Urothelium cell line (cell line): ENCODE data around the gene PLK4.

Experiments used
- DNase-seq: peaks from one replicate; pipeline ENCODE4 v3.0.0; 2011; ENCODE audit warnings: low spot score, mixed read lengths
- FAIRE-seq: peaks from 2 replicates; lab custom pipeline; 2011; peaks lifted over from hg19 to GRCh38; lab: Jason Lieb, UNC

PLK4 gene

DNA sequence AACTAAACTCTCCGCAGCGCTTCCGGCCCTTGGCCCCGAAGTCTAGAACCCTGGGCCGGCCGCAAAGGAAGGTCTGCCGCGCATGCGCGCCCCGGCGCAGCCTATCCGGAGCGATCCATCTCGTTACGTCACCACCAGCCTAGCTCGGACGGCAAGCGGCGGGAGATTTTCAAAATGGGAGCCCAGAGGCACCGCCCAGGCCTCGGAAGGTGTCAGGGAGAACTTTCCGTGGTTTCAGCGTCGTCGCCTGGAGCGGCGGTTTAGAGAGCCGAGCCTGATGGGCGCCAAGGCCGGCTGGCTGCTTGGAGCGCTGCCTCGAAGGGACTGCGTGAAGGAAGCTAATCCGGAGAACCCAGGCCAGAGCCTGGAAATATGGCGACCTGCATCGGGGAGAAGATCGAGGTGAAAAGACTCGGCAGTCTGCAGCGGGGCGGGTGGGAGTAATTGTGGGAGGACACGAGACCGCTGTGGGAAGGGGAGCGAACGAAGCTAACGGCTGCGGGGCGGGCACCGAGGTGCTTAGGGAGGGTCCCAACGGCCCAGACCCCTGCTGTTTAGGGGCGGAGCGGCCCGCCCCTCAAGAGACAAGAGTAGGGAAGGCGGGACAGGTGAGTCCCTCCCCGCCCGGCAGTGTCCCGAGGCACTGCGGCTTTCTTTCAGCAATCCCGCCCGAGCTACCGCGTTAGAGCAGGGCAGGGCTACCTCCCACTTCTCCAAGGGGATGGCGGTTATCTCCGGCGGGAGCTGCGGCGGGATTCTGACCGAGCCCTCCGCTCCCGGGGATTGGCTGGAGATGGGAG lies at the start of gene PLK4:
TSS of gene PLK4 (plus strand) at position 131 of the 800 bp plus-strand sequence. CDS start at position 373, 242 bp downstream.
- no peak for FAIRE-seq
- peak; percentile 94 for DNase-seq

DNA sequence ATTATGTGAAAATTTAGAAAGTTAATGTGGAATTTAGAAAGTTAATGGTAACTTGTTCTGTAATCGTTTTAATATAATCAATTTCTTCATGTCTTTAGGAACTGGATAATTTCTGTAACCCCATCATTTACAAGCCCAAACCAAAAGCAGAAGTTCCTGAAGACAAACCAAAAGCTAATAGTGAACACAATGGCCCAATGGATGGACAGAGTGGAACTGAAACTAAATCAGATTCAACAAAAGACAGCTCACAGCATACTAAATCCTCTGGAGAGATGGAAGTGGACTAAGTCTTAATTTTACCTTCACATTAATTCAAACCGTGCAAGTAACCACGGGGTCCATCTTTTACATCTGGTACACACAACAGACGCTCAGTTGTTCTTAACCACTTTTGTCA lies 48.1 kb upstream of the PLK4 start:
- no peak for FAIRE-seq
- no peak for DNase-seq

DNA sequence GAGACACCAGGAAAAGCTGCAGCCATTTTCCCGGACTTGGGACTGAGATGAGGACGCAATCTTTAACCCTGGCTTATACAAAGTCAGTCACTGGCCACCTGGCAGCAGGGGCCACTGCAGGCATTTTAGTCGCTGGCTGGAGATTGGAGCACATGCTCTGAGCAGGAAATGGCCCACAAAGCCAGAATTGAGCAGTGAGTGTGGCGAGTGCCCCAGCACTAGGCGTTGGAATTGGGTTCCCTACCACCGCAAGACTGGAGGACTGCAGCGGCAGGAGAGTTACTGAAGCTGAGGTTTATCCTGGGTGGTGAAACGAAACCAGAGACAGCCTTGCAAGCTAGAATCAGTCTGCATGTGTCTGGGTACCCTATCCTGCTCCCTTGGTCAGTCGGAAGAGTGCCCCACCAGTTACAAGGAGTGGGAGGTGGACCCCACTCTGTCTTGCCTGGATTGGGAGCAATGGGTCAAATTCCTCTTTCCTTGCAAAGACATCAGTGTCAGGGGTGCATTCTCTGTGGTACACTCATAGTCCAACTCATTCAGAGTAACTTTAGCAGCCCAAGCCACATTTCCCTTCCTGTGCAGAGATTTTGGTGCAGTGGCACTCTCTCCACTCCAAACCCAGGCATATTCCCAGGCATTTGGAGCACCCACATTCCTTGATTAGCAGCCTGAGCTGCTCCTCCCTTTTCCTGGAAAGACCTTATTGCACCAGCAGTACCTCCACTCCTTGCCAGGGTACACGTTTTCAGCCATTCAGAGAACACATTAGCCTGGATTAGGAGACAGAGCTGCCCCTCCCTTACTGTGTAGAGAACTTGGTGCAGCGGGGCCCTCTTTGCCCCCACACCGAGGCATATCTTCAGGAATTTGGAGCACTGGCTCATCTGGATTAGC lies 36.7 kb upstream of the PLK4 start:
- FAIRE-seq (no peak), DNase-seq (no peak)

DNA sequence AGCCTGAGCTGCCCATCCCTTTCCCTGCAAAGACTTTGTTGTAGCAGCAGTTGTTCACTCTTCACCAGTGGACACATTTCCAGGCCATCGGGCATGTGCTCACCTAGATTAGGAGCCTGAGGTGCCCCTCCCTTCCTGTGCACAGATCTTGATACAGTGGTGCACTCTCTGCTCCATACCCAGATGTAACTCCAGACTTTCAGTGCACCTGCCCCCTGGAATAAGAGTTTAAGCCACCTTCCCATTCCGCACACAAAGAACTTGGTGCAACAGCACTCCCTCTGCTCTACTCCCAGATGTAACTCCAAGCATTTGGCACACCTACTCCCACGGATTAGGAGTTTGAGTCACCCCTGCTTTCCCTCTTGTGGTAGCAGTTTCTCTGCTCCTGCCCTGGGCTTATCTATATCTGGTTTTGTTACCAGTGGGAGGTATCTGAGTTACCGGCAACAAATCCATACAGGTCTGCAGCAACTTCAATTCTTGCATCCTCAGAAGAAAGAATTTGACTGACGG lies 36.0 kb upstream of the PLK4 start:
- FAIRE-seq (no peak), DNase-seq (no peak)

DNA sequence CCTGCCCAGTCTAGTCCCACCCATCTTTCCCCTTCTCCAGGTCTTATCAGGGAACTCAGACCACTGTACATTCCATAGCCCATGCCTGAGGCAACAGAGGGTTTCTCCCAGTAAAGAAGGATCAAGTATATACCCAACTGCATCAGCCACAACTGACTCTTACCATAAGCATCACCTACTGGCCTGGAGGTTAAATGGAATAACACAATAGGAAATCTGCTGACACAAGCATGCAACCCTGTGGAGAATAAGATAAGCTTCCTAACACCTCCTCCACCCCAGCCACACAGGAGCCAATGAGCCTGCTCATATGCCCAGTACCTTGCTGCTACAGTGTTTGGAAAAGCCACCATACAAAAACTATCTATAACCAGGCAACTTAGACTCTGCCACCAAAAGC lies 34.6 kb upstream of the PLK4 start:
- DNase-seq (no peak), FAIRE-seq (no peak)

DNA sequence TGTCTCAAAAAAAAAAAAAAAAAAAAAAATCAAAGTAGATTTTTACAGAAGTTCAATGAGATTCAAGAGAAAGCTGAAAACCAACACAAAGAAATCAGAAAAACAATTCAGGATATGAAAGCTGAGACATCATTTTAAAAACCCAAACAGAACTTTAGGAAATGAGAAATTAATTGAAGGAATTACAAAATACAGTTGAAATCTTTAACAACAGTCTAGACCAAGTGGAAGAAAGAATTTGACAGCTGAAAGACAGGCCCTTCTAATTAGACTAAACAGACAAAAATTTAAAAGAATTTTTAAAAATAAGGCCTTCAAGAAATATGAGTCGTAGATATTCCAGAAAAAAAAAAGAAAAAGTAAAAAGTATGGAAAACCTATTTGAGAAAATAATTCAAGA lies 33.9 kb upstream of the PLK4 start:
- DNase-seq: no peak
- no peak for FAIRE-seq

DNA sequence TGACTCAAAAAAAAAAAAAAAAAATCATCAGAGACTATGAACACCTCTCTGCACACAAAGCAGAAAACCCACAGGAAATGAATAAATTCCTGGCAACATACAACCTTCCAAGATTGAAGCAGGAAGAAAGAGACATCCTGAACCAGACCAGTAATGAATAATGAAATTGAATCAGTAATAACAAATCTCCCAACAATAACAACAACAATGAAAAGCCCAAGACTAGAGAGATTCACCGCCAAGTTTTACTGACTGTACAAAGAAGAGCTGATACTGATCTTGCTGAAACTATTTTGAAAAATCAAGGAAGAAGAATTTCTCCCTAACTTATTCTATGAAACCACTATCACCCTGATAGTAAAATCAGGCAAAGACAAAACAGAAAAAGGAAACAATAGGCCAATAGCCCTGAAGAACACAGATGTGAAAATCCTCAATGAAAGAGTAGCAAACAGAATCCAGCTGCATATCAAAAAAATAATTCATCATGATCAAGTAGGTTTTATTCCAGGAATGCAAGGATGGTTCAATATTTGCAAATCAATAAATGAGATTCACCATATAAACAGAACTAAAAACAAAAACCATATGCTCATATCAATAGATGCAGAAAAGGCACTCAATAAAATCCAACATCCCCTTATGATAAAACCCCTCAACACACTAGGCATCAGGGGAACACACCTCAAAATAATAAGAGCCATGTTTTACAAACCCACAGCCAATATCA lies 31.0 kb upstream of the PLK4 start:
- FAIRE-seq (no peak), DNase-seq (no peak)

DNA sequence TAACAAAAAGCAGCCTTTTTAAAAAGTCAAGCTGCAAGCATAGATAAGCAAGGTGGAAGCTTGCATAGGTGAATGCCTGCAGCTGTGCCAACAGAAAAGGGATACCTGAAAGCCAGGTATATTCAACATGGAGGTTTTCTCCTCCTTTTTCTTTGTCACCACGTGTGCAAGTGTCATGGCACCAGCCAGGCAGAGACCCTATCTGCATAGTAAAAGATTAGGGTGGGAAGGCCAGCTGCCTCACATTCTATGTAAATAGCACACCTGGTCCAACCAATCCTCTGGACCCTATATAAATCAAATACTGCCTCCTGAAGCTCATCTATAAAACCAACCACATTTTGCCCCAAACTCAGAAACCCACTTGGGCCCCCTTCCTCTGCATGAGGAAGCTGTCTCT lies 28.0 kb upstream of the PLK4 start:
- DNase-seq (no peak), FAIRE-seq (no peak)

DNA sequence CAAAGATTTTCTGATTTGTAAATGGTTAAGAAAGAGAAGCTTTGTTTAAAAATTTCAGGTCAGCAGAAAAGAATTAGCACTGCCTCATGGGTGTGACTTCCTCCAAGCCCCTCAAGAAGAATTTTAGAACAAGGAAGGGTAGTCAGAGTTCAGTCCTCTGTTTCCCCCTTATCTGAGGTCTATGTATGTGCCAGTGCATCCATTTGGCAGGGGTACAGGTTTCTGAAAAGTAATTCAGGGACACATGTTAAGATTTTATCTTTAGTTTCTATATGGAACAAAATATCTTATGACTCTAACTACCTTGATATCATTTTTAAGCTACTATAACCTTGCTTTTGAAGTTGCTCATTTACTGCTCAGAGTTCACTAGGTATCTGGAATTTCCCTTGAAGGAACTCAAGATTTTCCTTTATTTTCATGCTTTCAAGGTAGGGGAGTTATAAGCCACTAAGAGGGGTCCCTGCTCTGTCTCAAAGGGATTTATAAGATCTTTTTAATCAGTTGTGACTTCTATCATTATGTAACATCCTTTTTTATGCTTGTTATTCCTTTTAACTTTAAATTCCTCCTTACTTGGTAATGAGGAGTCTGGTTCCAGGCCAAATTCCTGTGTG lies 24.4 kb upstream of the PLK4 start:
- no peak for FAIRE-seq

DNA sequence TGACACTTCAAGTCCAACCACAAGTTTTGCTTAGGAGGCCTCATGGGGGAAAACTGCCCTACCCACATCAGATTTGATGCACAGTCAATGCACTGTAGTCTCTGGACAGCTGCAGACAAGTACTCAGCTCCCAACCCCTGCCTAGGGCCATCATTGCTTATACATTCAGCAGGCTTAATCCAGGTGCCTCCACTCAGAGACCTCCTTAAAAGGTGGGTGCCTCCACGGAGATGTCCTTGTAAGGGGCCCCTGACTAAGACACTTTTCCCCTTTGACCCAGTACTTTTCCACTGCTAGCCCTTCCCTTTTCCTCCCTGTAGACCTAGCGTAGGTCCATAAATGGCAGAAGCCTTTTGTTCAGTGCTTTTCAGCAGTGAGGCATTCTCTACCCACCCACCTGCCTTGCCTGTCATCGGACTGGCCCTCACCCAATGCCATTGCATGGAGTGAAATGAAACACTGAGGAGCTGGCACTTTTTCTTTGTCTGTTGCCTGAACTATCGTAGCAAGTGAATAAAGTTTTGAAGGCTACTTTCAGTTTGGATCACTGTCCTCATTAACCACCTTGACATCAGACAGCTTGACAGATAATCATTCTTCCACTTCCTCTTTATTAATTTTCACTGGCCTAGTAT lies 23.8 kb upstream of the PLK4 start:
- FAIRE-seq (no peak), DNase-seq (peak; percentile 37)

More for the DNA sequence above, 24.4 kb upstream of the PLK4 start:
- DNase-seq: no peak

DNA sequence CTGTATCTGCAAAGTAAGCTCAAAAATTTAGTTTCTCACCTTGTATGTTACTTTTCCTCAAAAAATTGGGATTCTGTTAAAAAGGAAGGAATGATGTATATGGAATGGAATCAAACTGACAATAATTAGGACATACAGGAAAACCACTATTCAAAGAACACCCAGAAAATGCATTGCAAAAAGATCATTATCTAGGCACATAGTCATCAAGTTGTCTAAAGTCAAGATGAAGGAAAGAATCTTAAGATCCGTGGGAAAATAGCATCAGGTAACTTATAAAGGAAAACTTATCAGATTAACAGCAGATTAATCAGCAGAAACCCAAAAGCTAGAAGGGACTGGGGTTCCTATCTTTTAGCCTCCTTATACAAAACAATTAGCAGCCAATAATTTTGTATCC lies 23.1 kb upstream of the PLK4 start:
- DNase-seq (no peak), FAIRE-seq (no peak)

DNA sequence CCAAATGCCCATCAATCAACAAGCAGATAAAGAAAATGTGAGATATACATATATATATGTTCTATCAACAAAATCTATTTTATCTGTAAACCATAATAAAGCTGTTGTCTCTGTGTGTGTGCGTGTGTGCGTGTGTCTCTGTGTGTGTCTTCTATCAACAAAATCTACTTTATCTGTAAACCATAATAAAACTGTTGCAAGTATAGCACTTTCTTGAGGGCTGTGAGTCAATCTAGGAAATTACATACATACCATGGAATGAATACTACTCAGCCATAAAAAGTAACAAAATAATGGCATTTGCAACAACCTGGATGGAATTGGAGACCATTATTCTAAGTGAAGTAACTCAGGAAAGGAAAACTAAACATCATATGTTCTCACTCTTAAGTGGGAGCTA lies 12.5 kb upstream of the PLK4 start:
- DNase-seq: no peak
- no peak for FAIRE-seq

DNA sequence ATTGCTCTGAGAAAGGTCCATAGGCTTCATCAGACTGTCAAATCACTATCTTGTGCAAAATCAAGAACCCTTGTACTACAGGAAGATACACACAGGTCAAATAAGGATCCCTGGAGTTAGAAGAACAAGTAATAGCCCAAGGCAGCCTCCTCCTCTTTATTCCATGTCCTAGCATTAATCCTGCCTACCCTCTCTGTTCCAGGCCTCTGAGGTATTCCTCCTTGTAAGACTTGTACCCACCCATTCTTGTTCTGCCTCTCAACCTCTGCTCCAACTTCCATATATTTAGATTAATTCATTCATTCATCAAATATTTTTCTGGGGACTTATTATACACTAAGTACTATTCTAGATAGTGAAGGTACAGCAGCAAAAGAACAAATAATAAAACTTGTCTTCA lies 10.4 kb upstream of the PLK4 start:
- FAIRE-seq (no peak), DNase-seq (no peak)

DNA sequence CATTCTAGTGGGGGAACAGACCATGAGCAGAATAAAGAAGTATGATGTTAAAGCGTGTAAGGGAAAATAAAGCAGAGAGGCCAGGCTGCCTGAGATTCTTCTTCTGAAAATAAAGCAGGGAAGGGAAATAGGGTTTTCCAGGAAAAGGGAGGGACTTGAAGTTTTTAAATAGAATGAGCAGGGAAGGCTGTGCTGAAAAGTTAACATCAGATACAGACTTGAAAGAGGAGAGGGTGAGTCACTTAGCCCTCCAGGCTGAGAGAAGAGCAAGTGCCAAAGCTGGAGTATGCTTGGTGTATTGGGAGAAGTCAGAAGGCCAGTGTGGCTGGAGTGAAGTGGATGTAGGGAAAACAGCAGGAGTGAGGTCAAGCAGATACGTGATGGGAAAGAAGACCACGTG lies 10.0 kb upstream of the PLK4 start:
- FAIRE-seq (no peak), DNase-seq (no peak)

DNA sequence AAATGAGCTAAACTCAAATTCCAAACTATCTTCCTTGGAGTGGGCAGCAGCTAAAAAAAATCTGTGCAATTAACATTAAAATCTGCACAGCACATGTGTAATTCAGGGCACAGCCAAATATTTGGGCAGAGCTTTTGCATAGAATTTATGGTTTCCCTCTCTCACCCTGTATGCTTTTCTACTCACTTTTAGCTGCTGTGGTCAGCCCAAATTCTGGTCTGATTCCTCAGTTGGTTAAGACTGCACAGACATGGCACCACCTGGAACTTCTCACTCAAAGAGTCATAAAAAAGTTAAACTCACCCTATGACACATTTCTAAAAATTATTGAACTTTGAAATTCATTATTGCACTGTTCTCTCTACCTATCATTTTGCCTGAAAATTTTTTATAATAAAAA lies 4.9 kb upstream of the PLK4 start:
- FAIRE-seq (no peak), DNase-seq (no peak)

DNA sequence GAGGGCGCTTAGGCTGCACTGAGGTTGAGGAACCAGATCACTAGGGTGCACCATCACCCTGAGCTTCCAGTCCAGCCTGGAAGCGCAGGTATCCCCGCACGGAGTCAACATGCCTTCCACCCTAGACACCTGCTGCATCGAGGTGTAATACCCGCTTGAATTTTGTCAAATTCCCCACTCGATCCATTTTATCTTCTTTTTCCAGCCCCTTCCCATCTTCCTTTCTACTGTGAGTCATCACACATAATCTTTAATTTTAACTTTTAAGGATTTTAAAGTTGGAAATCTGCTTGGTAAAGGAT lies 821 bp downstream of the PLK4 start:
- DNase-seq: no peak
- FAIRE-seq: no peak

DNA sequence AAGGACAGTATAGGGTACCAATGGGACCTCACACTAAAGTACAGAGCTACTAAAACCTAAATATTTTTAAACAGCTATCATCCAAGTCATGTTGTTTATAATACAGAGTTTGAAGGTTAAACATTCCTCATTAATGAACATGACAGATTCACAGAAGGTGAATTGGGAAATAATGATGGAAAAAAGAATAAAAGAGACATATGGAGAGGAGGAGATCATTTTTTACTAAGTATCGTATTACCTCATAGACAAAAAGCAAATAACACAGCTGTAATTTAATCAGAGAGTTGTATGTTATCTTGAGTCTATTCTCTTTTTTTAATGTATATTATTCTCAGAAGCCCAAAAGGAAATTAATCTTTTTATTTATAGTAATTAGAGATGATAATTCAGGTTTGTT lies 7.9 kb downstream of the PLK4 start:
- DNase-seq: no peak
- no peak for FAIRE-seq

DNA sequence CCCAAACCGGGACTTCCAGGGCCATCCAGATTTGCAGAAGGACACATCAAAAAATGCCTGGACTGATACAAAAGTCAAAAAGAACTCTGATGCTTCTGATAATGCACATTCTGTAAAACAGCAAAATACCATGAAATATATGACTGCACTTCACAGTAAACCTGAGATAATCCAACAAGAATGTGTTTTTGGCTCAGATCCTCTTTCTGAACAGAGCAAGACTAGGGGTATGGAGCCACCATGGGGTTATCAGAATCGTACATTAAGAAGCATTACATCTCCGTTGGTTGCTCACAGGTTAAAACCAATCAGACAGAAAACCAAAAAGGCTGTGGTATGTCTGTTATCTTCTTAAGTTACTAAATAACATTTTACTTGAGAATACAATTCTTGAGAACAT lies 9.2 kb downstream of the PLK4 start:
- no peak for DNase-seq
- no peak for FAIRE-seq

DNA sequence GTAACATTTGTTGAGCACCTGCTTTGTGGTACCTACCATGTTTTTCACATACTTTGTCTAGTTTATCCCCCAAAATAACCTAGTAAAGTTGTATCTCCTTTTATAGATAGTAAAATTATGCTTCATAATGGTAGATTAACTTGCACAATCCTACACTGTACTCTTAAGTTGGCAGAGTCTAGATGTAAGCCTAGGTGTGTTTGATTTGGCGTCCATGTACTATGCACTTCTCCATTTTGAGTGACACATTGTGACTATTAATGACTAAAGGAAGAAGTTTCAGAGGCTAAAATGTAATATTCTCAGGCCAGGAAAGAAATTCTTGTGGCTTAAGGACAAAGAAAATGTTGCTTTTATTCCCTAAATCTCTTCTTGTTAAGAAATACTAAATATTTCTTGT lies 15.4 kb downstream of the PLK4 start:
- no peak for FAIRE-seq
- DNase-seq: no peak

DNA sequence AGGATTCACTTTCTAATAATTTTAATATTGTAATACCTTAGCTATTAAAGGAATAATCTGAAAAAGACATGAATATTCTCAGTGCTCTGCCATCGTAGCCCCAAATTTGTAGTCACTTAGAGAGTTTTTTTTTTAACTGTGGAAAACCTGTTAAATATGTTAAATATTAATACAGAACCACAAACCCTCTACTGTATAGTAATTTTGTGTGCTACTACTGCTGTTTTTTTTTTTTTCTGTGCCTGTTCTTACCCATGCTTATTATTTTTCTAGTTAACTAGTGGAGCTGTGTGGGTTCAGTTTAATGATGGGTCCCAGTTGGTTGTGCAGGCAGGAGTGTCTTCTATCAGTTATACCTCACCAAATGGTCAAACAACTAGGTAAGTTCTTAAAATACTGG lies 15.8 kb downstream of the PLK4 start:
- FAIRE-seq (no peak), DNase-seq (no peak)
